H9 (cell line): Measurements from ENCODE around the gene SEMA3C. TPM values are rescaled to one million over a fixed set of nuclear protein-coding genes. Genes with fewer than 3 reads are reported as not detected.

Experiments used
- DNase-seq: peaks from one replicate; pipeline ENCODE4 v3.0.0-alpha.2; 2017
- H2AFZ ChIP-seq: one replicate; pipeline ENCODE4 v1.6.1; 2013; ENCODE audit warnings: mild to moderate bottlenecking, low read length, control low read depth, moderate library complexity
- H2AK5ac ChIP-seq: 2 replicates; pipeline ENCODE4 v1.6.1; 2013; ENCODE audit warnings: low read length, control low read depth, mixed read lengths; ENCODE audit not compliant: insufficient read length
- H2BK120ac ChIP-seq: one replicate; pipeline ENCODE4 v1.6.1; 2013; ENCODE audit warnings: low read depth, mild to moderate bottlenecking, low read length, control low read depth, inconsistent platforms; ENCODE audit not compliant: poor library complexity, severe bottlenecking
- H2BK12ac ChIP-seq: 2 replicates; pipeline ENCODE4 v1.6.1; 2013; ENCODE audit warnings: low read length, control low read depth, mixed read lengths, low read depth; ENCODE audit not compliant: insufficient read length
- H2BK15ac ChIP-seq: 2 replicates; pipeline ENCODE4 v1.6.1; 2013; ENCODE audit warnings: low read depth, low read length, control low read depth
- H2BK20ac ChIP-seq: one replicate; pipeline ENCODE4 v1.6.1; 2013; ENCODE audit warnings: low read depth, mild to moderate bottlenecking, low read length, control low read depth, inconsistent platforms; ENCODE audit not compliant: poor library complexity, severe bottlenecking
- H2BK5ac ChIP-seq: 2 replicates; pipeline ENCODE4 v1.6.1; 2013; ENCODE audit warnings: low read length, control low read depth, mixed read lengths; ENCODE audit not compliant: insufficient read length
- H3K14ac ChIP-seq: 2 replicates; pipeline ENCODE4 v1.6.1; 2013; ENCODE audit warnings: low read length, control low read depth; ENCODE audit not compliant: insufficient read depth
- H3K18ac ChIP-seq: 2 replicates; pipeline ENCODE4 v1.6.1; 2013; ENCODE audit warnings: low read depth, mild to moderate bottlenecking, mixed read lengths, low read length, control low read depth; ENCODE audit not compliant: insufficient read length
- H3K23ac ChIP-seq: 2 replicates; pipeline ENCODE4 v1.6.1; 2013; ENCODE audit warnings: low read length, control low read depth, mixed read lengths, low read depth; ENCODE audit not compliant: insufficient read length
- H3K23me2 ChIP-seq: 2 replicates; pipeline ENCODE4 v1.6.1; 2013; ENCODE audit warnings: low read depth, mild to moderate bottlenecking, mixed read lengths, low read length, control low read depth; ENCODE audit not compliant: insufficient read length, poor library complexity, severe bottlenecking
- H3K27ac ChIP-seq: 2 replicates; pipeline ENCODE4 v1.5.1; 2013; ENCODE audit warnings: low read length, control low read depth, mixed read lengths, low read depth; ENCODE audit not compliant: insufficient read length
- H3K27me3 ChIP-seq: 2 replicates; pipeline ENCODE4 v1.6.1; 2013; ENCODE audit warnings: low read length, control low read depth, inconsistent platforms; ENCODE audit not compliant: insufficient read depth
- H3K4ac ChIP-seq: 2 replicates; pipeline ENCODE4 v1.6.1; 2013; ENCODE audit warnings: low read depth, mild to moderate bottlenecking, control low read depth, inconsistent platforms, low read length, moderate library complexity
- H3K4me1 ChIP-seq: 2 replicates; pipeline ENCODE4 v1.6.1; 2013; ENCODE audit warnings: low read length, control low read depth, inconsistent platforms; ENCODE audit not compliant: insufficient read depth
- H3K4me2 ChIP-seq: 2 replicates; pipeline ENCODE4 v1.6.1; 2013; ENCODE audit warnings: low read length, control low read depth, mixed read lengths; ENCODE audit not compliant: insufficient read length, insufficient read depth
- H3K56ac ChIP-seq: 2 replicates; pipeline ENCODE4 v1.6.1; 2013; ENCODE audit warnings: low read depth, mild to moderate bottlenecking, mixed read lengths, low read length, control low read depth; ENCODE audit not compliant: insufficient read length
- H3K79me1 ChIP-seq: 2 replicates; pipeline ENCODE4 v1.6.1; 2013; ENCODE audit warnings: low read depth, mild to moderate bottlenecking, moderate library complexity, low read length, control low read depth, inconsistent platforms; ENCODE audit not compliant: insufficient read depth, poor library complexity, severe bottlenecking
- H3K79me2 ChIP-seq: 2 replicates; pipeline ENCODE4 v1.6.1; 2013; ENCODE audit warnings: low read length, control low read depth, inconsistent platforms; ENCODE audit not compliant: insufficient read depth
- H3K9ac ChIP-seq: 2 replicates; pipeline ENCODE4 v1.6.1; 2013; ENCODE audit warnings: low read length, control low read depth, mixed read lengths; ENCODE audit not compliant: insufficient read length; ENCODE audit errors: extremely low read depth
- H3K9me3 ChIP-seq: one replicate; pipeline ENCODE4 v1.6.1; 2013; ENCODE audit warnings: low read depth, low read length, inconsistent platforms; ENCODE audit not compliant: control insufficient read depth
- H3T11ph ChIP-seq: one replicate; pipeline ENCODE4 v1.6.1; 2013; ENCODE audit warnings: mild to moderate bottlenecking, low read length, control low read depth, inconsistent platforms
- H4K20me1 ChIP-seq: one replicate; pipeline ENCODE4 v1.6.1; 2013; ENCODE audit not compliant: control insufficient read depth, insufficient read length, insufficient read depth
- H4K5ac ChIP-seq: 2 replicates; pipeline ENCODE4 v1.6.1; 2013; ENCODE audit warnings: low read depth, mild to moderate bottlenecking, mixed read lengths, low read length, control low read depth; ENCODE audit not compliant: insufficient read length
- H4K8ac ChIP-seq: replicated peaks from 2 replicates; pipeline ENCODE4 v1.6.1; 2013; ENCODE audit warnings: low read length, control low read depth, mixed read lengths, low read depth; ENCODE audit not compliant: insufficient read length
- H4K91ac ChIP-seq: 2 replicates; pipeline ENCODE4 v1.6.1; 2013; ENCODE audit warnings: low read depth, mild to moderate bottlenecking, moderate library complexity, mixed read lengths, low read length, control low read depth; ENCODE audit not compliant: insufficient read length
- H3K27ac Mint-ChIP-seq, 3 experiments: 2 replicates in 2 of 3; 3 replicates in 1 of 3; pipeline ENCODE4 v1.8.0; 2020 to 2021; ENCODE audit warnings: mixed read lengths in 3 of 3, mild to moderate bottlenecking in 1 of 3, moderate library complexity in 1 of 3
- H3K27me3 Mint-ChIP-seq: 2 replicates; pipeline ENCODE4 v1.8.0; 2021; ENCODE audit warnings: low read depth, mild to moderate bottlenecking, moderate library complexity, mixed read lengths
- H3K36me3 Mint-ChIP-seq, 3 experiments: 2 replicates in 2 of 3; 3 replicates in 1 of 3; pipeline ENCODE4 v1.8.0; 2020 to 2021; ENCODE audit warnings: low read depth in 3 of 3, mixed read lengths in 3 of 3; ENCODE audit not compliant: insufficient read depth in 1 of 3
- H3K4me1 Mint-ChIP-seq, 2 experiments: 2 replicates each; pipeline ENCODE4 v1.8.0; 2020; ENCODE audit warnings: mixed read lengths in 2 of 2
- H3K4me3 Mint-ChIP-seq, 2 experiments: 2 replicates in 1 of 2; 3 replicates in 1 of 2; pipeline ENCODE4 v1.8.0; 2020 to 2021; ENCODE audit warnings: mild to moderate bottlenecking in 2 of 2, mixed read lengths in 2 of 2, moderate library complexity in 1 of 2
- H3K9me3 Mint-ChIP-seq, 2 experiments: 2 replicates in 1 of 2; 3 replicates in 1 of 2; pipeline ENCODE4 v1.8.0; 2020; ENCODE audit warnings: mild to moderate bottlenecking in 2 of 2, mixed read lengths in 2 of 2, moderate library complexity in 1 of 2
- WGBS: extraction: QIAGEN DNeasy Blood & Tissue Kit; methylation state at CpG from one replicate; pipeline ENCODE4 v1.1.7; 2013; ENCODE audit warnings: missing lambda C conversion rate, low lambda C conversion rate, mixed read lengths; ENCODE audit not compliant: insufficient read length; ENCODE audit errors: extremely low coverage; 5-methylcytosine and 5-hydroxymethylcytosine counted together
- total RNA-seq: library from RNA; stranded (reverse); gene quantifications from 2 replicates; pipeline ENCODE4 v1.2.1, GENCODE V29; 2021
- TF ChIP-seq, protein P1 (sequence below): fragments of 200-600 bp; sonication (generic); conservative IDR thresholded peaks from 3 replicates; pipeline ENCODE4 v1.8.0; 2021; ENCODE audit warnings: antibody characterized with exemption, mild to moderate bottlenecking

SEMA3C gene
- total RNA-seq, 1 experiment from 2014 or later, result 1.6 TPM

DNA sequence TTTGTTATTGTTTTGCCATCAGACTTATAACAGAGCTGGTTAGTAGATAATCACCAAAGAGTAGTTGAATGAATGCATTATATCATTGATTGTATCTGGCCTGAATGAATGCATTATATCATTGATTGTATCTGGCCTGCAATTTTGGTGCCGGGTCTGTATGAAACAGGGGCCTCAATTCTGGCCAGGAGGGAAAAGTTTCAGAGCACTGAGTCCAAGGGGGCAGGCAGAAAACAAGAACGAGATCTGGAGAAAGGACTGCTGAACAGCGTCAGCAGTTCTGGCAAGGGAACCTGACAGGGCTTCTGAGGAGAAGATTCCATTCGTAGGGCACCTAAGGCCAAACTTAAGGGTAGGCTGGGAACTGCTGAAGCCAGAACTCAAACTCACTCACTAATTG lies 128.0 kb downstream of the SEMA3C start:
- no peak overlapping the region for H3K4ac ChIP-seq
- H3K4me3 Mint-ChIP-seq, result no peak overlapping the region
- H3K4me1 Mint-ChIP-seq, result no peaks in the 10 kb centered on the region
- H4K8ac ChIP-seq, result no peak overlapping the region
- H3K23ac ChIP-seq, result no peak overlapping the region
- H2BK5ac ChIP-seq, result no peak overlapping the region
- H2BK120ac ChIP-seq, result no peak overlapping the region
- no peak overlapping the region for H2AFZ ChIP-seq
- H3K79me1 ChIP-seq, result no peaks in the 10 kb centered on the region
- H3K4me2 ChIP-seq, result no peak overlapping the region
- TF ChIP-seq, protein P1, sequence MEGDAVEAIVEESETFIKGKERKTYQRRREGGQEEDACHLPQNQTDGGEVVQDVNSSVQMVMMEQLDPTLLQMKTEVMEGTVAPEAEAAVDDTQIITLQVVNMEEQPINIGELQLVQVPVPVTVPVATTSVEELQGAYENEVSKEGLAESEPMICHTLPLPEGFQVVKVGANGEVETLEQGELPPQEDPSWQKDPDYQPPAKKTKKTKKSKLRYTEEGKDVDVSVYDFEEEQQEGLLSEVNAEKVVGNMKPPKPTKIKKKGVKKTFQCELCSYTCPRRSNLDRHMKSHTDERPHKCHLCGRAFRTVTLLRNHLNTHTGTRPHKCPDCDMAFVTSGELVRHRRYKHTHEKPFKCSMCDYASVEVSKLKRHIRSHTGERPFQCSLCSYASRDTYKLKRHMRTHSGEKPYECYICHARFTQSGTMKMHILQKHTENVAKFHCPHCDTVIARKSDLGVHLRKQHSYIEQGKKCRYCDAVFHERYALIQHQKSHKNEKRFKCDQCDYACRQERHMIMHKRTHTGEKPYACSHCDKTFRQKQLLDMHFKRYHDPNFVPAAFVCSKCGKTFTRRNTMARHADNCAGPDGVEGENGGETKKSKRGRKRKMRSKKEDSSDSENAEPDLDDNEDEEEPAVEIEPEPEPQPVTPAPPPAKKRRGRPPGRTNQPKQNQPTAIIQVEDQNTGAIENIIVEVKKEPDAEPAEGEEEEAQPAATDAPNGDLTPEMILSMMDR, result no peak
- no peak overlapping the region for H4K5ac ChIP-seq
- no peak overlapping the region for H3K14ac ChIP-seq
- H3K27ac ChIP-seq, result no peak overlapping the region
- H3K9me3 Mint-ChIP-seq, result no peaks in the 10 kb centered on the region
- H3K18ac ChIP-seq, result no peak overlapping the region
- H3K27me3 ChIP-seq, result no peaks in the 10 kb centered on the region
- H3K9ac ChIP-seq, result no peak overlapping the region
- H2BK12ac ChIP-seq, result no peak overlapping the region
- H3K79me2 ChIP-seq, result no peaks in the 10 kb centered on the region
- H3K9me3 ChIP-seq, result no peaks in the 10 kb centered on the region
- no peak overlapping the region for H2BK20ac ChIP-seq
- no peak overlapping the region for H2AK5ac ChIP-seq
- H3K27ac Mint-ChIP-seq, result 0 out of 7 replicates have a peak overlapping the region, but pooled peaks of 1 of the 3 experiments have one; percentile 46
- H3K36me3 Mint-ChIP-seq, result no peaks in the 10 kb centered on the region
- no peak for DNase-seq
- H3K23me2 ChIP-seq, result no peaks in the 10 kb centered on the region
- no peaks in the 10 kb centered on the region for H3K27me3 Mint-ChIP-seq
- no peak overlapping the region for H2BK15ac ChIP-seq
- WGBS, result no CpG with 5 or more reads among the region's 4 CpGs
- no peaks in the 10 kb centered on the region for H3K4me1 ChIP-seq
- H4K20me1 ChIP-seq, result no peaks in the 10 kb centered on the region
- H3K56ac ChIP-seq, result no peak overlapping the region
- no peak overlapping the region for H3T11ph ChIP-seq
- no peak overlapping the region for H4K91ac ChIP-seq
